ENCODE measurements around the gene BARHL2. TPM values are rescaled to one million over a fixed set of nuclear protein-coding genes. Genes with fewer than 3 reads are reported as not detected.

Gene BARHL2
- total RNA-seq, 1 experiment from 2014 or later, result not detected

GRCh38 chr1:90713741-90714509 lies 3.2 kb downstream of the BARHL2 start:
- DNase-seq (ENCODE audit: low read depth, low spot score), result no peak
- Histone ChIP-seq H3K4me2 (ENCODE audit: low read length) (no peak overlapping the region), H4K20me1 (ENCODE audit: insufficient read depth) (no peaks in the 10 kb centered on the region), H3K9me3 (ENCODE audit: control insufficient read depth in 1 of 2, insufficient read depth in 1 of 2, low read depth in 1 of 2, low read length in 2 of 2) (no peaks in the 10 kb centered on the region), H3K9ac (ENCODE audit: low read length) (no peak overlapping the region), H2AFZ (ENCODE audit: low read depth, low read length, poor library complexity, severe bottlenecking) (no peak overlapping the region), H3K79me2 (ENCODE audit: insufficient read depth, low read length) (no peaks in the 10 kb centered on the region), H3K36me3 (ENCODE audit: control insufficient read depth in 1 of 2, insufficient read depth in 2 of 2, low read length in 2 of 2) (no peaks in the 10 kb centered on the region), H3K4me1 (ENCODE audit: control insufficient read depth in 1 of 2, insufficient read depth in 2 of 2, low read length in 2 of 2) (no peaks in the 10 kb centered on the region), H3K27ac (ENCODE audit: low read depth, low read length) (no peak overlapping the region), H3K9me2 (ENCODE audit: insufficient read depth) (no peaks in the 10 kb centered on the region), H3K4me3 (replicated peaks in 1 of 2; ENCODE audit: low read depth in 1 of 2, low read length in 2 of 2) (no peak overlapping the region), H3K27me3 (ENCODE audit: insufficient read depth, low read length) (peaks cover 26% of the 10 kb centered on the region)
- CTCF ChIA-PET, result no interaction called here
- TF ChIP-seq RAD21 (IDR thresholded peaks at IDR 0.05; ENCODE audit: low read depth), result no peak
- no peak for TF ChIP-seq SP1 (IDR thresholded peaks at IDR 0.05; ENCODE audit: low read depth)
- TF ChIP-seq POLR2AphosphoS5 (IDR thresholded peaks at IDR 0.05; ENCODE audit: low read depth, low read length), result no peak
- TF ChIP-seq FOSL1 (IDR thresholded peaks at IDR 0.05; ENCODE audit: low read depth), result no peak
- no peak for TF ChIP-seq SIN3A (IDR thresholded peaks at IDR 0.05; ENCODE audit: low read depth)
- no peak for TF ChIP-seq POLR2A (IDR thresholded peaks at IDR 0.05; ENCODE audit: borderline replicate concordance, extremely low read depth, insufficient read depth, insufficient read length)
- no peak for TF ChIP-seq TCF7L2 (IDR thresholded peaks at IDR 0.05; ENCODE audit: borderline replicate concordance, extremely low read depth, insufficient read depth, insufficient read length)
- TF ChIP-seq ATF3 (IDR thresholded peaks at IDR 0.05), result no peak
- TF ChIP-seq ZBTB33 (IDR thresholded peaks at IDR 0.05; ENCODE audit: extremely low read depth, insufficient replicate concordance, low read length), result no peak
- TF ChIP-seq JUND (IDR thresholded peaks at IDR 0.05), result no peak
- TF ChIP-seq YY1 (IDR thresholded peaks at IDR 0.05; ENCODE audit: extremely low read depth, insufficient replicate concordance, low read depth, low read length), result no peak
- TF ChIP-seq ZNF274 (IDR thresholded peaks at IDR 0.05; ENCODE audit: low read depth, low read length), result no peak
- no peak for TF ChIP-seq SRF (IDR thresholded peaks at IDR 0.05; ENCODE audit: low read depth)
- TF ChIP-seq, protein P1, sequence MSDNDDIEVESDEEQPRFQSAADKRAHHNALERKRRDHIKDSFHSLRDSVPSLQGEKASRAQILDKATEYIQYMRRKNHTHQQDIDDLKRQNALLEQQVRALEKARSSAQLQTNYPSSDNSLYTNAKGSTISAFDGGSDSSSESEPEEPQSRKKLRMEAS (IDR thresholded peaks at IDR 0.05), result no peak
- TF ChIP-seq ZFX (IDR thresholded peaks at IDR 0.05), result no peak
- TF ChIP-seq EGR1 (IDR thresholded peaks at IDR 0.05; ENCODE audit: low read depth), result no peak
- TF ChIP-seq REST (IDR thresholded peaks at IDR 0.05; ENCODE audit: low read depth), result no peak
- no peak for TF ChIP-seq EZH2phosphoT487 (IDR thresholded peaks at IDR 0.05; ENCODE audit: borderline replicate concordance)
- TF ChIP-seq EZH2 (IDR thresholded peaks at IDR 0.05), result no peak
- TF ChIP-seq CEBPB (IDR thresholded peaks at IDR 0.05; ENCODE audit: low read depth), result no peak
- intact Hi-C loops (cut with micrococcal nuclease), result no loop called here
- RAD21 ChIA-PET (ENCODE audit: low non-redundant PET in 1 of 2, low total read pairs in 2 of 2, uncharacterized antibody in 2 of 2, unreplicated experiment in 2 of 2), result no interaction called here
- no TSS peak for BruUV-seq (replicated peaks)
- no peak for ATAC-seq
- POLR2A ChIA-PET, result no interaction called here
